CD4-positive, alpha-beta memory T cell (primary cell): ENCODE results near the gene CCHCR1. TPM values are rescaled to one million over a fixed set of nuclear protein-coding genes. Genes with fewer than 3 reads are reported as not detected.
A peak's percentile ranks its signal among the peaks of the same experiment; 100 is the strongest.

Experiments used
- CTCF ChIA-PET: fragments of 350-600 bp; sonication (Branson Sonifier 250); formaldehyde crosslinking; loops from one replicate; lab custom pipeline; 2021; ENCODE audit warnings: inconsistent platforms; ENCODE audit not compliant: partially characterized antibody; lab: Charles Lee
- POLR2A ChIA-PET: fragments of 350-600 bp; sonication (Branson Sonifier 250); formaldehyde crosslinking; loops from one replicate; lab custom pipeline; 2021; ENCODE audit not compliant: partially characterized antibody; lab: Charles Lee
- DNase-seq, 5 donors: peaks; one replicate each; pipeline versions ENCODE4 v3.0.0 to v3.0.0-alpha.2; 2020 to 2022; ENCODE audit warnings: mixed read lengths in 1 of 5
- H3K27ac ChIP-seq: one replicate; pipeline ENCODE4 v1.7.0; 2013; ENCODE audit warnings: low read depth, low read length
- H3K27me3 ChIP-seq: 2 replicates; pipeline ENCODE4 v1.7.0; 2013; ENCODE audit warnings: mild to moderate bottlenecking, low read length, moderate library complexity; ENCODE audit not compliant: insufficient read depth
- H3K36me3 ChIP-seq: 2 replicates; pipeline ENCODE4 v1.7.0; 2013; ENCODE audit warnings: mild to moderate bottlenecking, low read length, moderate library complexity; ENCODE audit not compliant: insufficient read depth
- H3K4me1 ChIP-seq: 2 replicates; pipeline ENCODE4 v1.7.0; 2013; ENCODE audit warnings: mild to moderate bottlenecking, low read length, moderate library complexity; ENCODE audit not compliant: insufficient read depth
- H3K4me3 ChIP-seq, 2 donors: one replicate each; pipeline ENCODE4 v1.7.0; 2013; ENCODE audit warnings: low read length in 2 of 2, mild to moderate bottlenecking in 1 of 2
- H3K9me3 ChIP-seq, 2 donors: one replicate each; pipeline ENCODE4 v1.7.0; 2013; ENCODE audit warnings: low read length in 2 of 2, control low read depth in 1 of 2; ENCODE audit not compliant: control insufficient read depth in 1 of 2
- H3K27ac Mint-ChIP-seq, 7 donors: one replicate each; pipeline ENCODE4 v1.8.0; 2020 to 2021; ENCODE audit warnings: mixed read lengths in 7 of 7, mild to moderate bottlenecking in 6 of 7, inconsistent platforms in 3 of 7, moderate library complexity in 3 of 7
- H3K27me3 Mint-ChIP-seq, 2 donors: one replicate each; pipeline ENCODE4 v1.8.0; 2020 to 2021; ENCODE audit warnings: mixed read lengths in 2 of 2
- H3K36me3 Mint-ChIP-seq, 2 donors: one replicate each; pipeline ENCODE4 v1.8.0; 2020 to 2021; ENCODE audit warnings: mixed read lengths in 2 of 2, inconsistent platforms in 1 of 2, mild to moderate bottlenecking in 1 of 2
- H3K4me1 Mint-ChIP-seq, 4 donors: one replicate each; pipeline ENCODE4 v1.8.0; 2020 to 2021; ENCODE audit warnings: mixed read lengths in 4 of 4, mild to moderate bottlenecking in 1 of 4
- H3K4me3 Mint-ChIP-seq, 8 donors: one replicate each; pipeline ENCODE4 v1.8.0; 2020 to 2021; ENCODE audit warnings: mixed read lengths in 8 of 8, mild to moderate bottlenecking in 7 of 8, moderate library complexity in 6 of 8, inconsistent platforms in 3 of 8
- H3K9me3 Mint-ChIP-seq, 8 donors: one replicate each; pipeline ENCODE4 v1.8.0; 2020 to 2021; ENCODE audit warnings: mixed read lengths in 8 of 8, mild to moderate bottlenecking in 5 of 8, inconsistent platforms in 3 of 8, moderate library complexity in 1 of 8
- intact Hi-C: fragments of 100-400 bp; cut with micrococcal nuclease; formaldehyde crosslinking; loops from one replicate; pipeline ENCODE4 v1.15.1; 2023
- polyA plus RNA-seq, 2 donors: library from polyadenylated mRNA; unstranded; fragments of 300-500 nt; fragmentation: Illumina TruSeq; gene quantifications; one replicate each; pipeline ENCODE4 v1.2.3, GENCODE V29; 2021
- total RNA-seq, 2 experiments: library from RNA; stranded (reverse); gene quantifications; one replicate each; pipeline ENCODE4 v1.2.3, GENCODE V29; 2021

CCHCR1 gene
- total and polyA plus RNA-seq, 4 experiments from 2014 or later: 3.4 to 30.5 (median 18.9) TPM

- DNase-seq: no peak
- no peaks in the 10 kb centered on the region for H3K9me3 Mint-ChIP-seq
- peaks cover 12 to 26% (median 19%) of the 10 kb centered on the region in 4 donors for H3K4me1 Mint-ChIP-seq
- peaks cover 14% of the 10 kb centered on the region for H3K4me1 ChIP-seq
- no peak overlapping the region for H3K4me3 ChIP-seq
- H3K36me3 ChIP-seq: no peaks in the 10 kb centered on the region
- ChIA-PET CTCF (interaction anchor here (1.3 kb wide), 1 partner anchor 37 kb away, joined by 3 read pairs; no protein-coding TSS in a partner anchor), POLR2A (interaction anchor here (0.5 kb wide), 1 partner anchor 426 kb away, joined by 3 read pairs; no protein-coding TSS in a partner anchor)
- intact Hi-C loops: no loop called here
- H3K36me3 Mint-ChIP-seq: peaks cover 16 to 17% of the 10 kb centered on the region in 2 donors
- H3K27ac ChIP-seq: no peak overlapping the region
- H3K4me3 Mint-ChIP-seq: no peak overlapping the region
- H3K27me3 Mint-ChIP-seq: no peaks in the 10 kb centered on the region
- no peaks in the 10 kb centered on the region for H3K9me3 ChIP-seq
- no peaks in the 10 kb centered on the region for H3K27me3 ChIP-seq
- no peak overlapping the region for H3K27ac Mint-ChIP-seq
These were observed 3.2 kb downstream of the CCHCR1 start for GRCh38 chr6:31154436-31154835.

- Histone ChIP-seq H3K4me1 (peaks cover 5% of the 10 kb centered on the region), H3K27ac (no peak overlapping the region), H3K36me3 (no peaks in the 10 kb centered on the region), H3K9me3 (no peaks in the 10 kb centered on the region), H3K4me3 (no peak overlapping the region), H3K27me3 (no peaks in the 10 kb centered on the region)
- intact Hi-C loops: no loop called here
- ChIA-PET POLR2A (interaction anchor here (0.9 kb wide), 1 partner anchor 215 kb away, joined by 4 read pairs; no protein-coding TSS in a partner anchor), CTCF (no interaction called here)
- DNase-seq: no peak
- Mint-ChIP-seq H3K36me3 (peaks cover 12 to 17% of the 10 kb centered on the region in 2 donors), H3K27ac (peak overlapping the region in 1 of 7 donors; percentile 43), H3K4me3 (no peak overlapping the region), H3K9me3 (no peaks in the 10 kb centered on the region), H3K27me3 (no peaks in the 10 kb centered on the region), H3K4me1 (peaks cover 2 to 11% (median 6%) of the 10 kb centered on the region in 4 donors)
These were observed 4.8 kb downstream of the CCHCR1 start for GRCh38 chr6:31152781-31153180.

- H3K27me3 ChIP-seq: no peaks in the 10 kb centered on the region
- no peak overlapping the region for H3K27ac ChIP-seq
- H3K27me3 Mint-ChIP-seq: no peaks in the 10 kb centered on the region
- POLR2A ChIA-PET: interaction anchor here (1.3 kb wide), 1 partner anchor 208 kb away, joined by 3 read pairs; no protein-coding TSS in a partner anchor
- CTCF ChIA-PET: interaction anchor here (0.9 to 2.3 kb wide), 2 partner anchors 9 to 13 kb away, joined by 3 to 7 read pairs; partner anchors contain the start of gene TCF19
- H3K4me3 Mint-ChIP-seq: no peak overlapping the region
- H3K9me3 ChIP-seq: no peaks in the 10 kb centered on the region
- H3K9me3 Mint-ChIP-seq: no peaks in the 10 kb centered on the region
- DNase-seq: no peak
- no peak overlapping the region for H3K27ac Mint-ChIP-seq
- H3K4me1 Mint-ChIP-seq: peaks cover 0 to 1% (median 0%) of the 10 kb centered on the region in 4 donors
- no peaks in the 10 kb centered on the region for H3K4me1 ChIP-seq
- intact Hi-C loops: no loop called here
- H3K4me3 ChIP-seq: no peak overlapping the region
- H3K36me3 Mint-ChIP-seq: peaks cover 15 to 20% of the 10 kb centered on the region in 2 donors
- H3K36me3 ChIP-seq: no peaks in the 10 kb centered on the region
These were observed 7.7 kb downstream of the CCHCR1 start for GRCh38 chr6:31149827-31150447.

- H3K4me3 Mint-ChIP-seq: no peak overlapping the region
- Histone ChIP-seq H3K4me3 (no peak overlapping the region), H3K27ac (no peak overlapping the region), H3K36me3 (no peaks in the 10 kb centered on the region), H3K9me3 (no peaks in the 10 kb centered on the region), H3K4me1 (no peaks in the 10 kb centered on the region), H3K27me3 (no peaks in the 10 kb centered on the region)
- DNase-seq: no peak
- intact Hi-C loops: no loop called here
- H3K9me3 Mint-ChIP-seq: no peaks in the 10 kb centered on the region
- ChIA-PET POLR2A (interaction anchor here (1.0 kb wide), 1 partner anchor 57 kb away, joined by 3 read pairs; no protein-coding TSS in a partner anchor), CTCF (interaction anchor here (1.2 to 3.2 kb wide), 5 partner anchors 8 to 221 kb away, joined by 3 to 16 read pairs (median 3); partner anchors contain the start of genes CCHCR1 and PSORS1C2)
- peaks cover 4 to 12% of the 10 kb centered on the region in 2 donors for H3K36me3 Mint-ChIP-seq
- no peaks in the 10 kb centered on the region for H3K27me3 Mint-ChIP-seq
- H3K4me1 Mint-ChIP-seq: no peaks in the 10 kb centered on the region
- H3K27ac Mint-ChIP-seq: no peak overlapping the region
These were observed 12.2 kb downstream of the CCHCR1 start for GRCh38 chr6:31145386-31145785.

GRCh38 chr6:31144970-31145340 is 12.6 kb downstream of the CCHCR1 start:
- Histone ChIP-seq H3K36me3 (no peaks in the 10 kb centered on the region), H3K4me1 (no peaks in the 10 kb centered on the region), H3K4me3 (no peak overlapping the region), H3K27me3 (no peaks in the 10 kb centered on the region), H3K9me3 (no peaks in the 10 kb centered on the region), H3K27ac (no peak overlapping the region)
- no peak for DNase-seq
- ChIA-PET POLR2A (no interaction called here), CTCF (interaction anchor here (1.6 kb wide), 1 partner anchor 222 kb away, joined by 3 read pairs; no protein-coding TSS in a partner anchor)
- peaks cover 4 to 12% of the 10 kb centered on the region in 2 donors for H3K36me3 Mint-ChIP-seq
- no peaks in the 10 kb centered on the region for H3K9me3 Mint-ChIP-seq
- H3K4me3 Mint-ChIP-seq: no peak overlapping the region
- H3K4me1 Mint-ChIP-seq: no peaks in the 10 kb centered on the region
- H3K27ac Mint-ChIP-seq: no peak overlapping the region
- intact Hi-C loops: no loop called here
- H3K27me3 Mint-ChIP-seq: no peaks in the 10 kb centered on the region

GRCh38 chr6:31144296-31144969 is 13.2 kb downstream of the CCHCR1 start:
- POLR2A ChIA-PET: no interaction called here

GRCh38 chr6:31143148-31143547 is 14.5 kb downstream of the CCHCR1 start:
- no peaks in the 10 kb centered on the region for H3K27me3 Mint-ChIP-seq
- H3K4me3 Mint-ChIP-seq: no peak overlapping the region
- no peaks in the 10 kb centered on the region for H3K36me3 ChIP-seq
- peaks cover 4 to 11% of the 10 kb centered on the region in 2 donors for H3K36me3 Mint-ChIP-seq
- CTCF ChIA-PET: interaction anchor here (1.4 to 1.5 kb wide), 2 partner anchors 8 to 10 kb away, joined by 3 read pairs; no protein-coding TSS in a partner anchor
- H3K4me1 ChIP-seq: no peaks in the 10 kb centered on the region
- DNase-seq: no peak
- intact Hi-C loops: no loop called here
- no peaks in the 10 kb centered on the region for H3K27me3 ChIP-seq
- H3K27ac ChIP-seq: no peak overlapping the region
- H3K27ac Mint-ChIP-seq: peak overlapping the region in 2 of 7 donors; percentile 29 to 52
- no peaks in the 10 kb centered on the region for H3K9me3 ChIP-seq
- H3K4me3 ChIP-seq: no peak overlapping the region
- peaks cover 0 to 4% (median 0%) of the 10 kb centered on the region in 4 donors for H3K4me1 Mint-ChIP-seq
- POLR2A ChIA-PET: no interaction called here
- no peaks in the 10 kb centered on the region for H3K9me3 Mint-ChIP-seq

More at GRCh38 chr6:31144296-31144969, 13.2 kb downstream of the CCHCR1 start:
- DNase-seq: no peak
- H3K4me3 Mint-ChIP-seq: no peak overlapping the region
- peak overlapping the region in 2 of 7 donors; percentile 22 to 35 for H3K27ac Mint-ChIP-seq
- H3K27ac ChIP-seq: no peak overlapping the region
- H3K4me1 ChIP-seq: no peaks in the 10 kb centered on the region
- H3K9me3 Mint-ChIP-seq: no peaks in the 10 kb centered on the region
- peaks cover 4 to 12% of the 10 kb centered on the region in 2 donors for H3K36me3 Mint-ChIP-seq
- H3K4me1 Mint-ChIP-seq: no peaks in the 10 kb centered on the region
- no peak overlapping the region for H3K4me3 ChIP-seq
- no peaks in the 10 kb centered on the region for H3K36me3 ChIP-seq
- H3K9me3 ChIP-seq: no peaks in the 10 kb centered on the region
- H3K27me3 Mint-ChIP-seq: no peaks in the 10 kb centered on the region
- intact Hi-C loops: no loop called here
- no peaks in the 10 kb centered on the region for H3K27me3 ChIP-seq
- CTCF ChIA-PET: interaction anchor here (1.4 to 1.6 kb wide), 3 partner anchors 9 to 222 kb away, joined by 3 read pairs; no protein-coding TSS in a partner anchor
